ENCODE measurements around the gene CNPPD1.

Gene CNPPD1

GRCh38 chr2:219179601-219180465, 3.1 kb upstream of the CNPPD1 start:
- DNase-seq (ENCODE audit: low read depth in 2 of 2) = no peak

- DNase-seq (ENCODE audit: low read depth in 2 of 2) = peak in 1 of 2 donors; percentile 25
Observed at GRCh38 chr2:219178377-219179175, 1.9 kb upstream of the CNPPD1 start.

- peak; percentile 63 to 73 for DNase-seq (ENCODE audit: low read depth in 2 of 2)
Observed at GRCh38 chr2:219177552-219178376, 1.0 kb upstream of the CNPPD1 start, which contains the start of gene RETREG2. Gene RETREG2, plus strand, starts transcription at chr2:219178275. Its CDS starts 78 bp downstream, at chr2:219178353.

GRCh38 chr2:219175928-219176817, 552 bp downstream of the CNPPD1 start:
- peak in 1 of 2 donors; percentile 10 for DNase-seq (ENCODE audit: low read depth in 2 of 2)

- DNase-seq (ENCODE audit: low read depth in 2 of 2) = no peak
Observed at GRCh38 chr2:219175486-219175885, 1.2 kb downstream of the CNPPD1 start.

- DNase-seq (ENCODE audit: low read depth in 2 of 2) = no peak
Observed at GRCh38 chr2:219174801-219175200, 1.9 kb downstream of the CNPPD1 start.

GRCh38 chr2:219174146-219174545, 2.6 kb downstream of the CNPPD1 start:
- DNase-seq (ENCODE audit: low read depth in 2 of 2) = no peak

GRCh38 chr2:219173176-219173575, 3.5 kb downstream of the CNPPD1 start:
- DNase-seq (ENCODE audit: low read depth in 2 of 2) = no peak

GRCh38 chr2:219172231-219173154, 4.2 kb downstream of the CNPPD1 start:
- DNase-seq (ENCODE audit: low read depth in 2 of 2) = no peak

- DNase-seq (ENCODE audit: low read depth in 2 of 2) = no peak
Observed at GRCh38 chr2:219171231-219171651, 5.5 kb downstream of the CNPPD1 start.

GRCh38 chr2:219169930-219170654, 6.6 kb downstream of the CNPPD1 start, which contains the start of gene SLC23A3:
Gene SLC23A3, minus strand, starts transcription at chr2:219170029. Its CDS starts 45 bp downstream, at chr2:219169984.
- no peak for DNase-seq (ENCODE audit: low read depth in 2 of 2)

- DNase-seq (ENCODE audit: low read depth in 2 of 2) = no peak
Observed at GRCh38 chr2:219168932-219169331, 7.8 kb downstream of the CNPPD1 start.

GRCh38 chr2:219168526-219168925, 8.2 kb downstream of the CNPPD1 start:
- DNase-seq (ENCODE audit: low read depth in 2 of 2) = no peak

GRCh38 chr2:219167997-219168396, 8.7 kb downstream of the CNPPD1 start:
- DNase-seq (ENCODE audit: low read depth in 2 of 2) = no peak

GRCh38 chr2:219165058-219165911, 11.4 kb downstream of the CNPPD1 start:
- no peak for DNase-seq (ENCODE audit: low read depth in 2 of 2)

GRCh38 chr2:219163156-219163555, 13.6 kb downstream of the CNPPD1 start:
- DNase-seq (ENCODE audit: low read depth in 2 of 2) = no peak

- DNase-seq (ENCODE audit: low read depth in 2 of 2) = no peak
Observed at GRCh38 chr2:219161097-219161496, 15.6 kb downstream of the CNPPD1 start.
